Stimulated activated CD8-positive, alpha-beta memory T cell treated with anti-CD3 and anti-CD28 coated beads, Interleukin-7, amount 100 ng/mL, for 1 hour (primary cell): ENCODE data around the gene TGFA.

Source experiments
- DNase-seq, 2 donors: peaks; one replicate each; pipeline ENCODE4 v3.0.0-alpha.2; 2020; ENCODE audit warnings: low read depth in 2 of 2

Gene TGFA

GRCh38 chr2:70418514-70418913 is 135.1 kb downstream of the TGFA start:
- no peak for DNase-seq

GRCh38 chr2:70417011-70417410 is 136.6 kb downstream of the TGFA start:
- DNase-seq, result no peak

- no peak for DNase-seq
Measured at GRCh38 chr2:70412294-70413070, 141.1 kb downstream of the TGFA start.

GRCh38 chr2:70411483-70412125 is 142.0 kb downstream of the TGFA start:
- DNase-seq, result no peak

- no peak for DNase-seq
Measured at GRCh38 chr2:70403267-70404053, 150.2 kb downstream of the TGFA start.

GRCh38 chr2:70400539-70400938 is 153.1 kb downstream of the TGFA start:
- no peak for DNase-seq

GRCh38 chr2:70399046-70399445 is 154.6 kb downstream of the TGFA start:
- no peak for DNase-seq
